Measurements from ENCODE around the gene MYCBPAP.
A peak's percentile ranks its signal among the peaks of the same experiment; 100 is the strongest.

The MYCBPAP gene

GRCh38 chr17:50536683-50537646, 28.7 kb downstream of the MYCBPAP start:
- Histone ChIP-seq H3K9me3 (replicated peaks; ENCODE audit: low read length) (no peaks in the 10 kb centered on the region), H3K9ac (ENCODE audit: low read depth, low read length) (no peak overlapping the region), H3K27me3 (ENCODE audit: control insufficient read depth, insufficient read depth, low read length) (peaks cover 26% of the 10 kb centered on the region)

GRCh38 chr17:50537721-50538548, 29.7 kb downstream of the MYCBPAP start:
- Histone ChIP-seq H3K9me3 (replicated peaks; ENCODE audit: low read length) (no peaks in the 10 kb centered on the region), H3K36me3 (ENCODE audit: insufficient read depth, low read length) (no peaks in the 10 kb centered on the region), H3K4me1 (ENCODE audit: control insufficient read depth, insufficient read depth, low read length) (peaks cover 25% of the 10 kb centered on the region), H3K4me2 (ENCODE audit: low read length) (no peak overlapping the region), H3K9ac (ENCODE audit: low read depth, low read length) (no peak overlapping the region), H3K4me3 (ENCODE audit: low read length) (no peak overlapping the region), H3K27me3 (ENCODE audit: control insufficient read depth, insufficient read depth, low read length) (peaks cover 17% of the 10 kb centered on the region)

More at GRCh38 chr17:50536683-50537646, 28.7 kb downstream of the MYCBPAP start:
- Histone ChIP-seq H3K4me2 (ENCODE audit: low read length) (no peak overlapping the region), H3K4me1 (ENCODE audit: control insufficient read depth, insufficient read depth, low read length) (peaks cover 17% of the 10 kb centered on the region), H3K4me3 (ENCODE audit: low read length) (no peak overlapping the region), H3K36me3 (ENCODE audit: insufficient read depth, low read length) (no peaks in the 10 kb centered on the region)

GRCh38 chr17:50538549-50539410, 30.5 kb downstream of the MYCBPAP start:
- H3K4me2 ChIP-seq (ENCODE audit: low read length): no peak overlapping the region
- no peak overlapping the region for H3K4me3 ChIP-seq (ENCODE audit: low read length)
- no peaks in the 10 kb centered on the region for H3K36me3 ChIP-seq (ENCODE audit: insufficient read depth, low read length)
- H3K9me3 ChIP-seq (replicated peaks; ENCODE audit: low read length): no peaks in the 10 kb centered on the region
- peaks cover 25% of the 10 kb centered on the region for H3K4me1 ChIP-seq (ENCODE audit: control insufficient read depth, insufficient read depth, low read length)
- H3K27me3 ChIP-seq (ENCODE audit: control insufficient read depth, insufficient read depth, low read length): peaks cover 8% of the 10 kb centered on the region
- no peak overlapping the region for H3K9ac ChIP-seq (ENCODE audit: low read depth, low read length)

- H3K4me2 ChIP-seq (ENCODE audit: low read length): no peak overlapping the region
- H3K4me1 ChIP-seq (ENCODE audit: control insufficient read depth, insufficient read depth, low read length): peaks cover 20% of the 10 kb centered on the region
- H3K27me3 ChIP-seq (ENCODE audit: control insufficient read depth, insufficient read depth, low read length): no peaks in the 10 kb centered on the region
- H3K36me3 ChIP-seq (ENCODE audit: insufficient read depth, low read length): no peaks in the 10 kb centered on the region
- H3K9me3 ChIP-seq (replicated peaks; ENCODE audit: low read length): no peaks in the 10 kb centered on the region
- H3K9ac ChIP-seq (ENCODE audit: low read depth, low read length): no peak overlapping the region
- H3K4me3 ChIP-seq (ENCODE audit: low read length): no peak overlapping the region
These were observed 31.7 kb downstream of the MYCBPAP start for GRCh38 chr17:50539762-50540559.

- Histone ChIP-seq H3K27me3 (ENCODE audit: control insufficient read depth, insufficient read depth, low read length) (no peaks in the 10 kb centered on the region), H3K9me3 (replicated peaks; ENCODE audit: low read length) (no peaks in the 10 kb centered on the region), H3K9ac (ENCODE audit: low read depth, low read length) (peak overlapping the region; percentile 74), H3K4me1 (ENCODE audit: control insufficient read depth, insufficient read depth, low read length) (peaks cover 20% of the 10 kb centered on the region), H3K4me2 (ENCODE audit: low read length) (peak overlapping the region; percentile 97), H3K4me3 (ENCODE audit: low read length) (peak overlapping the region; percentile 77), H3K36me3 (ENCODE audit: insufficient read depth, low read length) (no peaks in the 10 kb centered on the region)
These were observed 32.5 kb downstream of the MYCBPAP start for GRCh38 chr17:50540560-50541401.

GRCh38 chr17:50541402-50541715, 33.1 kb downstream of the MYCBPAP start:
- H3K4me1 ChIP-seq (ENCODE audit: control insufficient read depth, insufficient read depth, low read length): peaks cover 20% of the 10 kb centered on the region
- no peaks in the 10 kb centered on the region for H3K36me3 ChIP-seq (ENCODE audit: insufficient read depth, low read length)
- H3K9ac ChIP-seq (ENCODE audit: low read depth, low read length): peak overlapping the region; percentile 74
- H3K9me3 ChIP-seq (replicated peaks; ENCODE audit: low read length): no peaks in the 10 kb centered on the region
- peak overlapping the region; percentile 97 for H3K4me2 ChIP-seq (ENCODE audit: low read length)
- H3K4me3 ChIP-seq (ENCODE audit: low read length): peak overlapping the region; percentile 77
- no peaks in the 10 kb centered on the region for H3K27me3 ChIP-seq (ENCODE audit: control insufficient read depth, insufficient read depth, low read length)

- Histone ChIP-seq H3K4me2 (ENCODE audit: low read length) (peak overlapping the region; percentile 97), H3K36me3 (ENCODE audit: insufficient read depth, low read length) (no peaks in the 10 kb centered on the region), H3K4me3 (ENCODE audit: low read length) (peak overlapping the region; percentile 77), H3K9me3 (replicated peaks; ENCODE audit: low read length) (no peaks in the 10 kb centered on the region), H3K27me3 (ENCODE audit: control insufficient read depth, insufficient read depth, low read length) (no peaks in the 10 kb centered on the region), H3K4me1 (ENCODE audit: control insufficient read depth, insufficient read depth, low read length) (peaks cover 20% of the 10 kb centered on the region), H3K9ac (ENCODE audit: low read depth, low read length) (peak overlapping the region; percentile 74)
These were observed 33.8 kb downstream of the MYCBPAP start for GRCh38 chr17:50541716-50542688.

- H3K4me3 ChIP-seq (ENCODE audit: low read length): peak overlapping the region; percentile 77
- no peaks in the 10 kb centered on the region for H3K27me3 ChIP-seq (ENCODE audit: control insufficient read depth, insufficient read depth, low read length)
- H3K36me3 ChIP-seq (ENCODE audit: insufficient read depth, low read length): no peaks in the 10 kb centered on the region
- H3K4me2 ChIP-seq (ENCODE audit: low read length): peak overlapping the region; percentile 97
- no peaks in the 10 kb centered on the region for H3K9me3 ChIP-seq (replicated peaks; ENCODE audit: low read length)
- H3K9ac ChIP-seq (ENCODE audit: low read depth, low read length): peak overlapping the region; percentile 74
- peaks cover 28% of the 10 kb centered on the region for H3K4me1 ChIP-seq (ENCODE audit: control insufficient read depth, insufficient read depth, low read length)
These were observed 34.8 kb downstream of the MYCBPAP start for GRCh38 chr17:50542795-50543774.
